Measurements from ENCODE around the gene AFM.

DNA sequence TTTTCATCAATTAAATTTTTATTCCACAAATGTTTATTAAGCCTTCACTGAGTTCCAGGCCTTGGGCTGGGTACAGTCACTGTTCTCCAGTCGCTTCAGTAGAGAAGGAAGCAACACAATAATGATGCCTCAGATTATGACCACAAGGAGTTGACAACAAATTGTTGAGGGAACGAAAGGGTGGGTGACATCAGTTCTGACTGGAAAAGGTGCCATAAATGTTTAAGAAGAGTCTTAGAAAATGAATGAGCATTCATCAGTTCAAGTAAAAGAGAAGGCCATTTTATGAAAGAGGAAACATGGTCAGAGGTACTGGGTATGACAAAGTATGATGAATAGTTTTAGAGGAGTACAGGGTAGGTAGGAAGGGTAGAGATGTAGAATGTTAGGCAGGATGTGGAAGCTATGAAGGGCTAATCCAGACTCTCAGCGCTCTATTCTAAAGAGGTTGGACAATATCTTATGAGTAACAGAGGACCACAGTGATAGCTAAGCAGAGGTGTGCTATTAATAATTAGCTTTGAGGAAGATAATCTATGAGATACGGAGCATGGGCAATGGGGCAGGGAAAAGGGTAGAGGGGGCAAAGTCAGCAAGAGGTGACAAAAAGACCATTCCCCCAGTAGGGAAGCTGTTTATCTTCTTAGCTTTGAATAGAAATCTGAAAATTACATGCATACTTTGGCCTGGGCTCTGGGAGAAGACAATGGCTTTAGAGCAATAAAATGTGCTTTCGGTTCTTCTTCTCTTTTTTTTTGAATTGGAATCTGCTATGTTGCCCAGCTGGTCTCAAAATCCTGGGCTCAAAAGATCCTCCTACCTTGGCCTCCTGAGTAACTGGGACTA is 25.1 kb upstream of the AFM start:
- no peak for TF ChIP-seq EZH2 (IDR thresholded peaks at IDR 0.05; ENCODE audit: borderline replicate concordance, control insufficient read depth, low read depth, low read length)
- TF ChIP-seq, protein P1, sequence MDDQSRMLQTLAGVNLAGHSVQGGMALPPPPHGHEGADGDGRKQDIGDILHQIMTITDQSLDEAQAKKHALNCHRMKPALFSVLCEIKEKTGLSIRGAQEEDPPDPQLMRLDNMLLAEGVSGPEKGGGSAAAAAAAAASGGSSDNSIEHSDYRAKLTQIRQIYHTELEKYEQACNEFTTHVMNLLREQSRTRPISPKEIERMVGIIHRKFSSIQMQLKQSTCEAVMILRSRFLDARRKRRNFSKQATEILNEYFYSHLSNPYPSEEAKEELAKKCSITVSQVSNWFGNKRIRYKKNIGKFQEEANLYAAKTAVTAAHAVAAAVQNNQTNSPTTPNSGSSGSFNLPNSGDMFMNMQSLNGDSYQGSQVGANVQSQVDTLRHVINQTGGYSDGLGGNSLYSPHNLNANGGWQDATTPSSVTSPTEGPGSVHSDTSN (IDR thresholded peaks at IDR 0.05; ENCODE audit: insufficient replicate concordance, low read depth, low read length) = no peak
- no peak for TF ChIP-seq FOXM1 (IDR thresholded peaks at IDR 0.05; ENCODE audit: low read depth, low read length)
- no peak for TF ChIP-seq POLR2AphosphoS5 (IDR thresholded peaks at IDR 0.05; ENCODE audit: low read length)
- TF ChIP-seq, protein P2, sequence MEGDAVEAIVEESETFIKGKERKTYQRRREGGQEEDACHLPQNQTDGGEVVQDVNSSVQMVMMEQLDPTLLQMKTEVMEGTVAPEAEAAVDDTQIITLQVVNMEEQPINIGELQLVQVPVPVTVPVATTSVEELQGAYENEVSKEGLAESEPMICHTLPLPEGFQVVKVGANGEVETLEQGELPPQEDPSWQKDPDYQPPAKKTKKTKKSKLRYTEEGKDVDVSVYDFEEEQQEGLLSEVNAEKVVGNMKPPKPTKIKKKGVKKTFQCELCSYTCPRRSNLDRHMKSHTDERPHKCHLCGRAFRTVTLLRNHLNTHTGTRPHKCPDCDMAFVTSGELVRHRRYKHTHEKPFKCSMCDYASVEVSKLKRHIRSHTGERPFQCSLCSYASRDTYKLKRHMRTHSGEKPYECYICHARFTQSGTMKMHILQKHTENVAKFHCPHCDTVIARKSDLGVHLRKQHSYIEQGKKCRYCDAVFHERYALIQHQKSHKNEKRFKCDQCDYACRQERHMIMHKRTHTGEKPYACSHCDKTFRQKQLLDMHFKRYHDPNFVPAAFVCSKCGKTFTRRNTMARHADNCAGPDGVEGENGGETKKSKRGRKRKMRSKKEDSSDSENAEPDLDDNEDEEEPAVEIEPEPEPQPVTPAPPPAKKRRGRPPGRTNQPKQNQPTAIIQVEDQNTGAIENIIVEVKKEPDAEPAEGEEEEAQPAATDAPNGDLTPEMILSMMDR (IDR thresholded peaks at IDR 0.05 in 2 of 3, conservative IDR thresholded peaks at IDR 0.05 in 1 of 3; ENCODE audit: control insufficient read depth in 2 of 3, extremely low read depth in 1 of 3, insufficient read depth in 1 of 3, low read depth in 3 of 3, low read length in 3 of 3) = no peak
- no peak for TF ChIP-seq SRF (IDR thresholded peaks at IDR 0.05; ENCODE audit: low read depth in 2 of 2, low read length in 2 of 2)
- TF ChIP-seq, protein P3, sequence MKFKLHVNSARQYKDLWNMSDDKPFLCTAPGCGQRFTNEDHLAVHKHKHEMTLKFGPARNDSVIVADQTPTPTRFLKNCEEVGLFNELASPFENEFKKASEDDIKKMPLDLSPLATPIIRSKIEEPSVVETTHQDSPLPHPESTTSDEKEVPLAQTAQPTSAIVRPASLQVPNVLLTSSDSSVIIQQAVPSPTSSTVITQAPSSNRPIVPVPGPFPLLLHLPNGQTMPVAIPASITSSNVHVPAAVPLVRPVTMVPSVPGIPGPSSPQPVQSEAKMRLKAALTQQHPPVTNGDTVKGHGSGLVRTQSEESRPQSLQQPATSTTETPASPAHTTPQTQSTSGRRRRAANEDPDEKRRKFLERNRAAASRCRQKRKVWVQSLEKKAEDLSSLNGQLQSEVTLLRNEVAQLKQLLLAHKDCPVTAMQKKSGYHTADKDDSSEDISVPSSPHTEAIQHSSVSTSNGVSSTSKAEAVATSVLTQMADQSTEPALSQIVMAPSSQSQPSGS (IDR thresholded peaks at IDR 0.05; ENCODE audit: low read length) = no peak
- no peak for TF ChIP-seq RCOR1 (conservative IDR thresholded peaks at IDR 0.05; ENCODE audit: low read depth, low read length)
- no peak for TF ChIP-seq CEBPB (IDR thresholded peaks at IDR 0.05; ENCODE audit: borderline replicate concordance in 1 of 2, low read depth in 2 of 2, low read length in 2 of 2)
- TF ChIP-seq, protein P4, sequence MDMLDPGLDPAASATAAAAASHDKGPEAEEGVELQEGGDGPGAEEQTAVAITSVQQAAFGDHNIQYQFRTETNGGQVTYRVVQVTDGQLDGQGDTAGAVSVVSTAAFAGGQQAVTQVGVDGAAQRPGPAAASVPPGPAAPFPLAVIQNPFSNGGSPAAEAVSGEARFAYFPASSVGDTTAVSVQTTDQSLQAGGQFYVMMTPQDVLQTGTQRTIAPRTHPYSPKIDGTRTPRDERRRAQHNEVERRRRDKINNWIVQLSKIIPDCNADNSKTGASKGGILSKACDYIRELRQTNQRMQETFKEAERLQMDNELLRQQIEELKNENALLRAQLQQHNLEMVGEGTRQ (IDR thresholded peaks at IDR 0.05; ENCODE audit: borderline replicate concordance, low read depth, low read length) = no peak
- no peak for TF ChIP-seq JUNB (IDR thresholded peaks at IDR 0.05)
- no peak for TF ChIP-seq EP300 (IDR thresholded peaks at IDR 0.05; ENCODE audit: borderline replicate concordance in 1 of 2, control insufficient read depth in 1 of 2, low read depth in 2 of 2, low read length in 2 of 2)
- TF ChIP-seq BRCA1 (IDR thresholded peaks at IDR 0.05; ENCODE audit: low read depth, low read length) = no peak
